ACHN (cell line): Measurements from ENCODE around the gene ZNF839.

Experiments
- DNase-seq: peaks from one replicate; pipeline ENCODE4 v3.0.0-alpha.2; 2015
- in situ Hi-C: cut with HindIII; loops from 2 replicates; pipeline ENCODE4 v1.10.0; 2017; ENCODE audit warnings: low sequenced_read_pairs, low pct_ligation_motif_present, low pct_unique_long_range_greater_than_20kb

Gene ZNF839

GRCh38 chr14:102363182-102363943 lies 43.8 kb downstream of the ZNF839 start:
- DNase-seq = peak; percentile 21
- in situ Hi-C loops = no loop called here

GRCh38 chr14:102370305-102370809 lies 50.8 kb downstream of the ZNF839 start:
- in situ Hi-C loops = no loop called here

DNA sequence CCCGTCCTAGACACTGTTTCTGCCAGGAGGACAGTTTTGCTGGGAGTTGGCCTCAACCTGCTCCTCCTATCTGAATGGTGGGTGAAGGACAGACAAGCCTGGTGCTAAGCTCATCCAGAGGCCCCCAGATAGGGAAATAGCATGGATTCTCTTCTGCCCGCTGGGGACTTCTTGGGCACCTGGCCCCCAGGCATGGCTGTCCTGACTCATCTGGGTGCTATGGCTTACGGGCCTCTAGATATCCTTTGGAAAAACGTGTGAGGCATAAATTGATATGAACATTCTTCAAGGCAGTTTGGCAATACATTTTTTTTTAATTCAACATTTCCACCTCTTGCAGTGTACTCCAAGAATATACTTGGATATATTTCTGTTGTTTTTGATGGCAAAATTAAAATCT lies 51.8 kb downstream of the ZNF839 start:
- in situ Hi-C loops = no loop called here
- no peak for DNase-seq

More at GRCh38 chr14:102370305-102370809, 50.8 kb downstream of the ZNF839 start:
- no peak for DNase-seq

- in situ Hi-C loops = no loop called here
- DNase-seq = no peak
Measured at GRCh38 chr14:102373110-102373509, 53.6 kb downstream of the ZNF839 start.

DNA sequence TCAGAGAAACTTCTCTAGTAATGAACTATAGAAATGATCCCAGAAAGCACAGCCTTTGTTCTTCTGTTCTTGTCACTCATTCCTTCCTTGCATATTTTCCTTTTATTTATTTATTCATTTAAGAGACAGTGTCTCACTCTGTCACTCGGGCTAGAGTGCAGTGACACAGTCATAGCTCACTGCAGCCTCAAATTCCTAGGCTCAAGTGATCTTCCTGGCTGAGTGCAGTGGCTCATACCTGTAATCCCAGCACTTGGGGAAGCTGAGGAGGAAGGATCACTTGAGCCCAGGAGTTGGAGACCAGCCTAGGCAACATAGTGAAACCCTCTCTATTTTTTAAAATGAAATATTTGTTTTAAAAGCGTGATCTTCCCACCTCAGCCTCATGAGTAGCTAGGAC lies 54.7 kb downstream of the ZNF839 start:
- no peak for DNase-seq
- in situ Hi-C loops = no loop called here

- in situ Hi-C loops = no loop called here
- no peak for DNase-seq
Measured at GRCh38 chr14:102375119-102375518, 55.6 kb downstream of the ZNF839 start.

DNA sequence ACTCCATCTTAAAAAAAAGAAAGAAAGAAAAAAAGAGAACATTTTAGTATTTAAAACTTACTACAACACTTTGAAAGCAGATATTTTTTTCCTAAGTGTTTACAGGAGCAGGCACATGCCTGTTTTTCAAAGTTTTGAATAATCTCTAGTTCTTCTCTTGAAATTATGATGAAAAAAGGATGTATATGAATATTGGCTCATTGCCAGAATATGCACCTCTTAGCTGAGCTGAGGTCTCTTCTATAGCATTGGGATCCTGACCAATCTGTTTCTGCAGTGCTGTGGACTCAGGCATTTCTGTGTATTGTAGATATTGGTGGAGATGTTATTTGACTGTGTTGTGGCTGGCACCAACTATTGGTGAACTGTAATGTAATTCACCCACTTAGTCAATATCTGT lies 58.1 kb downstream of the ZNF839 start:
- in situ Hi-C loops = no loop called here
- DNase-seq = no peak

DNA sequence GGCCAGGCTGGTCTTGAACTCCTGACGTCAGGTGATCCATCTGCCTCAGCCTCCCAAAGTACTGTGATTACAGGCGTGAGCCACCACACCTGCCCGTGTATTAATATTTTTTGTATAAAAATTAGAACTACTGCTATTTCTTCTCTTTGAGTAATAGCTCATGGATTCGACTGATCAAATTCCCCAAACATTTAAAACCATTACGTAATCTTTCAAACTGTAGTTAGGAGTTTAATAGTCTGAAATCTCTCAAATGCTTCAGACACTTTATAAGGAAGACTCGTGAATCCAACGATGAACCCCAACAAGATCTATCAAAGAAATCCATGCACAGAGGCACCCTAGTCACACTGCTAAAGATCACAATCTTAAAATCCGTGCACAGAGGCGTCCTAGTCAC lies 59.3 kb downstream of the ZNF839 start:
- no peak for DNase-seq
- in situ Hi-C loops = no loop called here

DNA sequence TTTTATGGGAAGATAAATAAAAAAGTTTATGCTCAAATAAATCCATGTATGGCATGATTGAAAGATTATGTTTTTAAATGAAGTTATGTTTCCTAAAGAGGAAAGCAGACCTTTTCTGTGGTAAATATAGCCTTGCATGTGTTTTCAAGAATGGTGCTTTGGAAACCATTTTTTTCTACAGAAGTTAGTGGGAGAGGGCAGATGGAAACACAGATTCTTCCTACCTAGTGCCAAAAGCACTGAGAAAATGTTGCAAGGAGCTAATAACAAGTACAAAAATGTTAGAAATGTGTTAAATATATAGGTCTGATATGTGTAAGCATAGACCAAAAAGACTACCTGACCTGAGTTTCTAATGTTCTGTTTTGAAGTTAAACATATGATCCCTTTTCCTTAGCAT lies 67.5 kb downstream of the ZNF839 start:
- no peak for DNase-seq
- in situ Hi-C loops = no loop called here

GRCh38 chr14:102389246-102389645 lies 69.7 kb downstream of the ZNF839 start:
- no peak for DNase-seq
- in situ Hi-C loops = no loop called here

- no peak for DNase-seq
- in situ Hi-C loops = no loop called here
Measured at GRCh38 chr14:102390064-102390855, 70.7 kb downstream of the ZNF839 start.
